Measurements from ENCODE around the gene SELENOH. TPM values are rescaled to one million over a fixed set of nuclear protein-coding genes. Genes with fewer than 3 reads are reported as not detected.

The SELENOH gene
- total and polyA plus RNA-seq, 2 experiments from 2014 or later = 135 to 205 TPM

- H3K9me2 ChIP-seq (replicated peaks; ENCODE audit: insufficient read depth) = no peaks in the 10 kb centered on the region
- peaks cover 91% of the 10 kb centered on the region for H3K79me2 ChIP-seq
- H3K4me1 ChIP-seq (ENCODE audit: insufficient read depth) = peaks cover 77% of the 10 kb centered on the region
- peak overlapping the region; percentile 91 for H3K27ac ChIP-seq
- H3K27me3 ChIP-seq = no peaks in the 10 kb centered on the region
- 17% methylated on average over 1 of the region's 1 CpG for WGBS (ENCODE audit: low lambda C conversion rate, missing lambda C conversion rate)
- DNase-seq (ENCODE audit: low spot score) = peak; percentile 52
- no peak overlapping the region for H2AFZ ChIP-seq
- peak overlapping the region; percentile 73 for H3K4me2 ChIP-seq
- peaks cover 48% of the 10 kb centered on the region for H4K20me1 ChIP-seq (ENCODE audit: insufficient read depth, poor library complexity, severe bottlenecking)
- no peak overlapping the region for H3K4me3 ChIP-seq
- no peaks in the 10 kb centered on the region for H3K9me3 ChIP-seq (ENCODE audit: low read depth)
- no peaks in the 10 kb centered on the region for H3K36me3 ChIP-seq (replicated peaks; ENCODE audit: insufficient read depth, low read depth)
- TF ChIP-seq EZH2 (IDR thresholded peaks at IDR 0.05; ENCODE audit: borderline replicate concordance) = no peak
- no peak for TF ChIP-seq EZH2phosphoT487 (IDR thresholded peaks at IDR 0.05; ENCODE audit: low read depth, severe bottlenecking, unreplicated experiment)
- no peak for TF ChIP-seq CTCF (IDR thresholded peaks at IDR 0.05; ENCODE audit: poor library complexity)
Observed at GRCh38 chr11:57779276-57779675, 38.0 kb downstream of the SELENOH start.

DNA sequence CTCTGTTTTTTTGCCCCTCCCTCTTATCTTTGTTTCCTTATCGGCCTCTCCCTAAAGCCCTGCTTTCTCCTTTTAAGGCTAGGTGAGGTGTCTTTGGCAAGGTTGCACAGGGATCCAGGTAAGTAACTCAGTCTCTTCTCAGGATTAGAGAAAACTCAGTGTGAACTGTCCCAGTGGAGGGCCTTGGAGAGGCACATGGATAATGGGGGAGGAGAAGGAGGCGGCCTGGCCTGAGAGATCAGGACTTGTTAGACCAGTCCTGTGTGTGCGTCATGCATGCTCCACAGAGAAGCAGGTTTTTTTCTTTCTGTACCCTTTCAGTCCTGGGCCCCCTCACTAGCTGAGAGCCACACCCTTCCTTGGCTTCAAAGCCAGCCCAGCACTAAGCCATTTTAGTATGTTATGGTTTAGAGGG, 40.2 kb downstream of the SELENOH start:
- H4K20me1 ChIP-seq (ENCODE audit: insufficient read depth, poor library complexity, severe bottlenecking) = peaks cover 28% of the 10 kb centered on the region
- no peaks in the 10 kb centered on the region for H3K9me2 ChIP-seq (replicated peaks; ENCODE audit: insufficient read depth)
- H3K27me3 ChIP-seq = no peaks in the 10 kb centered on the region
- WGBS (ENCODE audit: low lambda C conversion rate, missing lambda C conversion rate) = 61% methylated on average over 3 of the region's 3 CpGs
- peak overlapping the region; percentile 91 for H3K27ac ChIP-seq
- H3K36me3 ChIP-seq (replicated peaks; ENCODE audit: insufficient read depth, low read depth) = no peaks in the 10 kb centered on the region
- no peaks in the 10 kb centered on the region for H3K9me3 ChIP-seq (ENCODE audit: low read depth)
- H3K79me2 ChIP-seq = peaks cover 91% of the 10 kb centered on the region
- TF ChIP-seq EZH2 (IDR thresholded peaks at IDR 0.05; ENCODE audit: borderline replicate concordance) (no peak), EZH2phosphoT487 (IDR thresholded peaks at IDR 0.05; ENCODE audit: low read depth, severe bottlenecking, unreplicated experiment) (no peak), CTCF (IDR thresholded peaks at IDR 0.05; ENCODE audit: poor library complexity) (no peak)
- no peak overlapping the region for H3K4me3 ChIP-seq
- peak overlapping the region; percentile 73 for H3K4me2 ChIP-seq
- peaks cover 74% of the 10 kb centered on the region for H3K4me1 ChIP-seq (ENCODE audit: insufficient read depth)
- H2AFZ ChIP-seq = no peak overlapping the region
- DNase-seq (ENCODE audit: low spot score) = peak; percentile 84

DNA sequence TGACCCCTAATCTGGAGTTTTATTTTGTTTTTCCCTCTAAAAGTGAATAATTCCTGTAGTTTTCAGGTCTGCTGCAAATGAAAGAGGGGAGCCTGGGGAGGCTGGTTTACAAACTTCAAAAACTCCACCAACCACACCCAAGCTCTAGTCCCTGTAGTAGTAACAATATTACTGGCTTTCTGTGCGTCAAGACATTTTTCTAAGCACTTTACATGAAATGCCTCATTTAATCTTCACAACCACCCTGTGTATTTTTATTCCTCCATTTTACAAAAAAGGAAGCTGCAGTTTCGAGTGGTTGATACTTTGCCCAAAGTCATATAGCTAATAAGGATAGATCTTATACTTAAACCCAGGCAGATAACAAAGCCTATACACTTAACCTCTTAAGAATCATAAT, 43.8 kb downstream of the SELENOH start:
- Histone ChIP-seq H3K36me3 (replicated peaks; ENCODE audit: insufficient read depth, low read depth) (no peaks in the 10 kb centered on the region), H2AFZ (no peak overlapping the region), H3K4me3 (no peak overlapping the region), H3K4me2 (no peak overlapping the region), H3K27me3 (no peaks in the 10 kb centered on the region), H3K79me2 (peaks cover 99% of the 10 kb centered on the region), H4K20me1 (ENCODE audit: insufficient read depth, poor library complexity, severe bottlenecking) (peaks cover 38% of the 10 kb centered on the region), H3K4me1 (ENCODE audit: insufficient read depth) (peaks cover 71% of the 10 kb centered on the region), H3K9me3 (ENCODE audit: low read depth) (no peaks in the 10 kb centered on the region), H3K9me2 (replicated peaks; ENCODE audit: insufficient read depth) (no peaks in the 10 kb centered on the region), H3K27ac (no peak overlapping the region)
- no peak for DNase-seq (ENCODE audit: low spot score)
- 95% methylated on average over 2 of the region's 2 CpGs for WGBS (ENCODE audit: low lambda C conversion rate, missing lambda C conversion rate)
- TF ChIP-seq EZH2 (IDR thresholded peaks at IDR 0.05; ENCODE audit: borderline replicate concordance) (no peak), EZH2phosphoT487 (IDR thresholded peaks at IDR 0.05; ENCODE audit: low read depth, severe bottlenecking, unreplicated experiment) (no peak), CTCF (IDR thresholded peaks at IDR 0.05; ENCODE audit: poor library complexity) (no peak)

DNA sequence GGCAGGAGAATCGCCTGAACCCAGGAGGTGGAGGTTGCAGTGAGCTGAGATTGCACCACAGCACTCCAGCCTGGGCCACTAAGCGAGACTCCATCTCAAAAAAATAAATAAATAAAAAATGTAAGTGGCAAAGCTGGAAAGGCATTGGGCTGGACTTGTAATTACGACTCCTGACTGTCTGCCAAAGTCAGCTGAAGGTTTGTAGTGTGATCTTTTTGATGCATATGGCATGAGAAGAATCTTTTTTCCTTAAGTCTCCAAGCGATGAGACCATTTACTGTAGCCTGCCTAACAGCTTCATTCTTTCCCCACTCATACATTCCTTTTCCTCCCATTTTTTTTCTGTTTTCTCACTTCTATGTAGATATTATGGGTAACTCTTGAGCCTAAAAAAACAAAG, 45.1 kb downstream of the SELENOH start:
- Histone ChIP-seq H3K36me3 (replicated peaks; ENCODE audit: insufficient read depth, low read depth) (no peaks in the 10 kb centered on the region), H3K4me3 (no peak overlapping the region), H3K4me2 (no peak overlapping the region), H3K9me3 (ENCODE audit: low read depth) (no peaks in the 10 kb centered on the region), H4K20me1 (ENCODE audit: insufficient read depth, poor library complexity, severe bottlenecking) (peaks cover 35% of the 10 kb centered on the region), H3K27ac (peak overlapping the region; percentile 72), H3K27me3 (no peaks in the 10 kb centered on the region), H2AFZ (no peak overlapping the region), H3K79me2 (peaks cover 99% of the 10 kb centered on the region), H3K9me2 (replicated peaks; ENCODE audit: insufficient read depth) (no peaks in the 10 kb centered on the region), H3K4me1 (ENCODE audit: insufficient read depth) (peaks cover 58% of the 10 kb centered on the region)
- no peak for TF ChIP-seq EZH2 (IDR thresholded peaks at IDR 0.05; ENCODE audit: borderline replicate concordance)
- no peak for TF ChIP-seq EZH2phosphoT487 (IDR thresholded peaks at IDR 0.05; ENCODE audit: low read depth, severe bottlenecking, unreplicated experiment)
- 88% methylated on average over 4 of the region's 4 CpGs for WGBS (ENCODE audit: low lambda C conversion rate, missing lambda C conversion rate)
- no peak for DNase-seq (ENCODE audit: low spot score)

Measured in hepatocyte (in vitro differentiated cells).